AG10803 (cell line): ENCODE data around the gene SPON1.

ENCODE experiments used
- DNase-seq: peaks from one replicate; pipeline ENCODE4 v3.0.0; 2010; ENCODE audit warnings: low read depth
- H3K4me3 ChIP-seq: 2 replicates; pipeline ENCODE4 v1.5.1; 2011; ENCODE audit warnings: mild to moderate bottlenecking, low read length, control low read depth
- TF ChIP-seq, protein P1 (sequence below): conservative IDR thresholded peaks from 2 replicates; pipeline ENCODE4 v1.5.1; 2011; ENCODE audit warnings: mild to moderate bottlenecking, low read length, control low read depth, inconsistent platforms

Gene SPON1

GRCh38 chr11:13999704-14000103, 37.2 kb downstream of the SPON1 start:
- DNase-seq = no peak
- TF ChIP-seq, protein P1, sequence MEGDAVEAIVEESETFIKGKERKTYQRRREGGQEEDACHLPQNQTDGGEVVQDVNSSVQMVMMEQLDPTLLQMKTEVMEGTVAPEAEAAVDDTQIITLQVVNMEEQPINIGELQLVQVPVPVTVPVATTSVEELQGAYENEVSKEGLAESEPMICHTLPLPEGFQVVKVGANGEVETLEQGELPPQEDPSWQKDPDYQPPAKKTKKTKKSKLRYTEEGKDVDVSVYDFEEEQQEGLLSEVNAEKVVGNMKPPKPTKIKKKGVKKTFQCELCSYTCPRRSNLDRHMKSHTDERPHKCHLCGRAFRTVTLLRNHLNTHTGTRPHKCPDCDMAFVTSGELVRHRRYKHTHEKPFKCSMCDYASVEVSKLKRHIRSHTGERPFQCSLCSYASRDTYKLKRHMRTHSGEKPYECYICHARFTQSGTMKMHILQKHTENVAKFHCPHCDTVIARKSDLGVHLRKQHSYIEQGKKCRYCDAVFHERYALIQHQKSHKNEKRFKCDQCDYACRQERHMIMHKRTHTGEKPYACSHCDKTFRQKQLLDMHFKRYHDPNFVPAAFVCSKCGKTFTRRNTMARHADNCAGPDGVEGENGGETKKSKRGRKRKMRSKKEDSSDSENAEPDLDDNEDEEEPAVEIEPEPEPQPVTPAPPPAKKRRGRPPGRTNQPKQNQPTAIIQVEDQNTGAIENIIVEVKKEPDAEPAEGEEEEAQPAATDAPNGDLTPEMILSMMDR = no peak
- H3K4me3 ChIP-seq = no peak overlapping the region

DNA sequence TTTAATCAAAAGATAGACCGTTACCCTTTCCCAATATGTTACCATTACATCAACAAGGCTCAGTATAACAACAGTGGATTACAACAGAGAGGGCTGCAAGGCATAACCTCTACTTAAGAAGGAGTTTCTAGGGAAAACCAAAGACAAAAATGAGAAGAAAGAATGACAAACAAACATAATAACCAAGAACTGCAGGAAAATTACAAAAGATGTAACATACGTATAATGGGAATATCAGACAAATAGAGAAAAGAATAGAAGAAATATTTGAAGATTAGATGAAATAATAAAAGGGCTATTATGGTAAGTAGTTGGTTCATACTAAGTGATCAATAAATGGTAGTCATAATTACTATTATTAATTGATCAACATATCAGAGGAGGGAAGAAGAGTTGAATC, 39.1 kb downstream of the SPON1 start:
- no peak overlapping the region for H3K4me3 ChIP-seq
- no peak for DNase-seq
- TF ChIP-seq, protein P1 = no peak

- TF ChIP-seq, protein P1 = no peak
- no peak overlapping the region for H3K4me3 ChIP-seq
- DNase-seq = no peak
Measured at GRCh38 chr11:14007566-14007965, 45.0 kb downstream of the SPON1 start.

GRCh38 chr11:14010665-14011064, 48.1 kb downstream of the SPON1 start:
- DNase-seq = no peak
- H3K4me3 ChIP-seq = no peak overlapping the region
- TF ChIP-seq, protein P1 = no peak

DNA sequence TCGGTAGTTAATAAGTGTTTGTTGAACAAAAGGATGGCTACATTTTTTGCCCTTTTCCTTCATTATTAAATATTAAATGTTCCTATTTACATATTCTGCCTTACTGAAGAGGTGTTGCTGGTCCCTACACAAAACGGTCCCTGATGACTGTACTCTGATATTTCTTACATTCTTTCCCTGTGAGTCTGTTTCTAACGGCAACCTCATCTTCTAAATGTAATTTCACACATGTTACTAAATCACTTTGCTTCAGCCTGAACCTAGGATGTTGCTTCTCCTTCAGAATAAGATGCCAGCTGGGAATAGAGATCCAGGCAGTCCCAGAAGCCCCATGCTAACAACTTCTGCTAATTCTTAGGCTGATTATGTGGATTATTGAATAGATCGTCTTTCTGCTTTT, 50.3 kb downstream of the SPON1 start:
- no peak overlapping the region for H3K4me3 ChIP-seq
- peak; percentile 45 for DNase-seq
- TF ChIP-seq, protein P1 = no peak

DNA sequence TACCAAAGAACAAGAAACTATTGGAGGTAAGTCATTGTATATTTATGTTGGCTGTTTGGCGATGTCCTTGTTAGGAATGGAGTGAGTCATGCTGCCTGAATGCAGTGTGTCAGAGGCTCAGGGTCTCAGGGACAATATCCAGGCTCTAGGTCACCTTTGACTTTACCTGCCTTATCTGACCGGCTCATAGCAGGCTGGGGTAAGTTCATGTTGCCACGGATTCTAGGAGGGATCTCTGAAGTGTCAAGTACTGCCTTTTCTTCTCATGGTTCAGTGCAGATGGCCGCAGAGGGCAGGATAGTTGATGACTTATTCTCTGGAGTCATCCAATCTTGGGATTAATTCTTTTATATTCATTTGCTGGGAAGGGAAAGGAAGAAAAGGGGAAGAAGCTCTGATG, 53.2 kb downstream of the SPON1 start:
- DNase-seq = peak; percentile 24
- H3K4me3 ChIP-seq = no peak overlapping the region
- TF ChIP-seq, protein P1 = no peak

DNA sequence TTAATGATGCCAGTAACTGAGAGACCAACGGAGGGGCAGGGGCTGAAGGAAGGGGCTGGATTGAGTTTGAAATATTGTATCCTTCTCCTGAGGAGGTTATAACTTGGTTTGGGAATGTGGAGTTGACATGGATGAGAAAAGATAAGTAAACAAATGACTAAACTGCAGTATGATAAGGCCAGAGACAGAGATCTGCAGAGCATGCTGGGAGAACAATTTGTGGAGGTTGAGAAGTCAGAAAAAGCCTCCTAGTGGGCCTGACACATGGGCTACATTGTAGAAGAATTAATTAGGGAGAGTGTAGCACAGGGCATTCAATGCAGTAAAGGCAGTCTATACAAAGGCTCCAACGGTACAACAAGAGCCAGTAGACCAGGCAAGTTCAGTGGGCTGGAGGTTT, 55.9 kb downstream of the SPON1 start:
- TF ChIP-seq, protein P1 = no peak
- no peak for DNase-seq
- H3K4me3 ChIP-seq = no peak overlapping the region
